Measurements from ENCODE around the gene FN1. TPM values are rescaled to one million over a fixed set of nuclear protein-coding genes. Genes with fewer than 3 reads are reported as not detected.
A peak's percentile ranks its signal among the peaks of the same experiment; 100 is the strongest.

The FN1 gene
- 3,754 TPM for polyA plus RNA-seq (2013, experiment 1 of 2)
- polyA plus RNA-seq (2013, experiment 2 of 2) = 2,957 TPM

DNA sequence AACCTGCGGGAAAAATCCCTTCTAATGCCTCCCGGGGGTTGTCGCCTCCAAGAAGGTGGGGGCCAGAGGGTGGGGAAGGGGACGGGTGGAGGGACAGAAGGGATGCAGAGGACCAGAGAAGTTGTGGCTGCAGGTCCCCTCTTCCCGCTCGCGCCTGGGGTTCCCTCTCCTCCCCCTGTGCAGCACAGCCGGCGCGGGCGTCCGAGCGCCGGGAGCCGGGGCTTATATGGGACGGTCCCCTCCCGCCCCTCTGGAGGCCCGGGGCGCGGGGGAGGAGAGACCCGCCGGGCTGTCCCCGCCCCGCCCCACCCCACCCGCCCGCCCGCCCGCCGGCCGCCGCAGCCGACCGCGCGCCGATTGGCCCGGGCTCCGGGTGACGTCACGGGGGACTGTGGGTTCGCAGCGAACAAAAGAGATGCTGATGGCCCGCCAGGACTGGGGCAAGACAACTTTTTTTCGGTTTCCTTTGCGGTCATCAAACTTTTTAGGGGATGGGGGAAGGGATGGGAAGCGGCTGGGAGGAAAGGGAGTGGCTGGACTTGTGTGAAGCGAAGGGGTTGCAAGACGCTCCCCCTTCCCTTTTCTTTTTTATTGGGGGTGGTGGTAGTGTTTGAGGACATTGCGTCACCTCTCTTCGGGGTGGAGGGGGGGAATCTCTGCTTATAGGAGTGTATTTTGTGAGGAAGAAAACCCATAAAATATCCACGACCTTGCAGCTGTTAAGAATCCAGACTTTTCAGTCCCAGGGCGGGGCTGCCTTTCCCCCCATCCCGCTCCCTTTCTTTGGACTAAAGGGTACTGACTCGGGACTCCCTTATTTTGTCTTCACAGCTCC lies at the start of gene FN1:
TSS of gene FN1 (minus strand) at position 199 of the 835 bp plus-strand sequence. CDS start 266 bp downstream, outside the sequence.
- no peaks in the 10 kb centered on the region for H3K9me3 ChIP-seq (ENCODE audit: control insufficient read depth, low read length)
- peak within 1 kb of the TSS; percentile 91 for H3K4me3 ChIP-seq (ENCODE audit: extremely low read depth, insufficient read depth, low read length, poor library complexity, severe bottlenecking)
- peaks cover 38% of the 10 kb centered on the region for H3K36me3 ChIP-seq (ENCODE audit: control insufficient read depth, insufficient read depth, low read length)
- peaks cover 24% of the 10 kb centered on the region for H3K4me1 ChIP-seq (ENCODE audit: control insufficient read depth, insufficient read depth, low read length, poor library complexity, severe bottlenecking)
- peak within 1 kb of the TSS; percentile 99 for H3K27ac ChIP-seq (ENCODE audit: low read depth, low read length, severe bottlenecking)
- 0% methylated on average over 21 to 23 of the region's 54 CpGs for WGBS, 2 experiments (ENCODE audit: insufficient coverage in 2 of 2)

DNA sequence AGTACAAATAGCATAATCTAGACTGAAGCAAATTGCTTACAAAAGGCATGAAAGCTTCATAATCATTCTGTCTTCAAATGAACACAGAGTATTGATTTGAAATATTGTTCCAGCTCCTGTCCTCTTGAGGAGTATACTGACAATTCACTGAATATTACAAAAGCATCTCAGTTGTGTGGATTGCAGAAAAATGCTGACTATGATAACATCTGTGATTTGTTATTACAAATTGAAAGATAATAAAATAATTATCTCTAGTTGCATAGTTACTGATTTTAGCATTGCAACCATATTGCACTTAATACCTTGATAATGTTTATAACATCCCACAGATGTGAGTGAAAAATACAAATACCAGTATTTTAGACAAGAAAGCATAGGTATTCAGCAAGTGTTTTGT lies 49.2 kb upstream of the FN1 start:
- H3K4me1 ChIP-seq (ENCODE audit: control insufficient read depth, insufficient read depth, low read length, poor library complexity, severe bottlenecking) = peaks cover 3% of the 10 kb centered on the region

DNA sequence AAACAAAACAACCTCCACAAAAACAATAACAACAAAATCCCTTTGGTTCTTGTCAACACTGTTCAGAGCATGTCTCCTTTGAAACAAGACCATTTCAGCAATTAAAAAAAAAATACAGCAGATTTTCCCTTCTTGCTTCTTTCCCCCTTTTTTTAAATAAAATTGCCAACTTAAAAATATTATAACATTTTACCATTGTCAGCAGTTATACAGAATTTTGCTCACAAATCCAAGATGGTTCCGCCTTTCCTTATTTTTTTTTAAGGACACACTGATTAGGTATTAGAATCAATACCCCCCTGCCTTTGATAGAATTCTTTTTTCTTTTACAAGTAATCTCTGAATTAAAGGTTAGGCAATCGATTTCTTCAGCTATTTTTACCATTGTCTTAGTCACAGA lies 48.7 kb upstream of the FN1 start:
- no CpG with 5 or more reads among the region's 2 CpGs for WGBS, 2 experiments (ENCODE audit: insufficient coverage in 2 of 2)
- H3K27ac ChIP-seq (ENCODE audit: low read depth, low read length, severe bottlenecking) = no peak overlapping the region
- no peaks in the 10 kb centered on the region for H3K36me3 ChIP-seq (ENCODE audit: control insufficient read depth, insufficient read depth, low read length)
- H3K4me1 ChIP-seq (ENCODE audit: control insufficient read depth, insufficient read depth, low read length, poor library complexity, severe bottlenecking) = peaks cover 4% of the 10 kb centered on the region
- no peaks in the 10 kb centered on the region for H3K9me3 ChIP-seq (ENCODE audit: control insufficient read depth, low read length)
- H3K4me3 ChIP-seq (ENCODE audit: extremely low read depth, insufficient read depth, low read length, poor library complexity, severe bottlenecking) = no peak overlapping the region

More for the DNA sequence above, 49.2 kb upstream of the FN1 start:
- Histone ChIP-seq H3K36me3 (ENCODE audit: control insufficient read depth, insufficient read depth, low read length) (no peaks in the 10 kb centered on the region), H3K4me3 (ENCODE audit: extremely low read depth, insufficient read depth, low read length, poor library complexity, severe bottlenecking) (no peak overlapping the region), H3K9me3 (ENCODE audit: control insufficient read depth, low read length) (no peaks in the 10 kb centered on the region), H3K27ac (ENCODE audit: low read depth, low read length, severe bottlenecking) (no peak overlapping the region)

DNA sequence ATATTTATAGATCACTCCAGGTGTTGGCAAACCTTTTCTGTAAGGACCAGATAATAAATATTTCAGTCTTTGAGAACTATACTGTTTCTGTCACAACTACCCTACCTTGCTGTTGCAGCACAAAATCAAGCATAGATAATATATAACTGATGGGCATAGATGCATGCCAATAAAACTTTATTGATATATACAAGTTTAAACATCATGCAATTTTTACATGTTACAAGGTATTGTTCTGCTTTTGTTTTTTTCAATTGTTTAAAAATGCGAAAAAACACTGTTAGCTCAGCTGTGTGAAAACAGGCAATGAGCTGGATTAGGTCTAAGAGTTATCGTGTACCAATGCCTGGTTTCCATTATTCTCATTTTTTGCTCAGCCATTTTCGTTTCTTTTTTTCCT lies 47.6 kb upstream of the FN1 start:
- H3K4me1 ChIP-seq (ENCODE audit: control insufficient read depth, insufficient read depth, low read length, poor library complexity, severe bottlenecking) = peaks cover 6% of the 10 kb centered on the region
- H3K36me3 ChIP-seq (ENCODE audit: control insufficient read depth, insufficient read depth, low read length) = no peaks in the 10 kb centered on the region
- WGBS, 2 experiments (ENCODE audit: insufficient coverage in 2 of 2) = 77 to 88% methylated on average over 2 of the region's 3 CpGs
- no peak overlapping the region for H3K27ac ChIP-seq (ENCODE audit: low read depth, low read length, severe bottlenecking)
- no peaks in the 10 kb centered on the region for H3K9me3 ChIP-seq (ENCODE audit: control insufficient read depth, low read length)
- H3K4me3 ChIP-seq (ENCODE audit: extremely low read depth, insufficient read depth, low read length, poor library complexity, severe bottlenecking) = no peak overlapping the region

DNA sequence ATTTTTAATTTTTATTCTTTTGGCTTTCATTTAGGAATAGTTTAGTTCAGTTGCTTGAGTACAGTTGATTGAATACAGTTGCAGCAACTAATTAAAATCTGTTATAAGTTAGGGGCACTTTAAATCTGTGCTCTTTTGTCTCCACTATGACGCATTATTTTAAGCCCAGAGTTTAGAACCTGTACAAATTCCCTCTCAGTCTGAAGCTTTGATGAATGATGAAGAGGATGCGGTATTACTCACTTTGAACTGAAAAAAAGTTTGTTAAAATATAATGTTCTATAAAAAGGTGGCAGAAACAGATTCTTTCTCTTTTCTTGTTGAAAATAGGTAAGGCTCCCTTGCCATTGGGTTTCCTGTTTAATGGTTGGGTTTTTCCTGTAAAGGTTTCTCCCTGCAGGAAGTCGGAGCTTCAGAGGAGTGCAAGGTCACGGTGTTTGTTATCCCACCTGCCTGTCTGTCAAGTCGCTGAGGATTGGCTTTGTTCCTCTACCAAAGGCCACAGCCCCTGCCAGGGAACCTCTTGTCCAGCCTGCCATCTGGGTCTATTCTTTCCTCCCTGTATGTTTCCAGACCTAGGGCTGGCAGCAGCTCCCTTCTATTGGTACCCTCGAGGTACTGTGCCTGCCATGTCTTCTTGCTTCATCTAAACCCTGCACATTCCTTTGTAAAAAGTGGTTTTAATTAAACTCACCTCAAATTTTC lies 43.8 kb upstream of the FN1 start:
- no peaks in the 10 kb centered on the region for H3K9me3 ChIP-seq (ENCODE audit: control insufficient read depth, low read length)
- no peak overlapping the region for H3K27ac ChIP-seq (ENCODE audit: low read depth, low read length, severe bottlenecking)
- no peaks in the 10 kb centered on the region for H3K36me3 ChIP-seq (ENCODE audit: control insufficient read depth, insufficient read depth, low read length)
- WGBS, 2 experiments (ENCODE audit: insufficient coverage in 2 of 2) = 67% methylated on average over 3 to 5 of the region's 6 CpGs
- H3K4me3 ChIP-seq (ENCODE audit: extremely low read depth, insufficient read depth, low read length, poor library complexity, severe bottlenecking) = no peak overlapping the region
- peaks cover 6% of the 10 kb centered on the region for H3K4me1 ChIP-seq (ENCODE audit: control insufficient read depth, insufficient read depth, low read length, poor library complexity, severe bottlenecking)

DNA sequence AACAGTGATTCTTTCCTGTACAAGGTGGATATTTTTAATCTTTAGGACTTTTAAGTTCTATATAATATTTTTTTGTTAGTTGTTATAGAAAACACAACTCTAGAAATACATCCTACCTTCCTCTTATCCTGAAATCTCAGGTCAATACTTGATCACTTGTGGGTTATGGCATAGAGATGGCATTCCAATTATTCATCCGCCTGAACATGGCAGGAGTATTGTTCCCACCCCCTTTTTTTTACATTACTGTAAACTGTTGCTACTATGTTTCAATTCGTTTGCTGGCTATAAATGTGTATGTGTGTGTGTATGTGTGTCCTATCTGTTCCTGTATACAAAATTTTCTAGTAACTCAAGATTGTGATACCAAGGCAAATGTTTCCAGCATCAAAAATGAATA lies 43.3 kb upstream of the FN1 start:
- Histone ChIP-seq H3K9me3 (ENCODE audit: control insufficient read depth, low read length) (no peaks in the 10 kb centered on the region), H3K4me3 (ENCODE audit: extremely low read depth, insufficient read depth, low read length, poor library complexity, severe bottlenecking) (no peak overlapping the region), H3K4me1 (ENCODE audit: control insufficient read depth, insufficient read depth, low read length, poor library complexity, severe bottlenecking) (peaks cover 6% of the 10 kb centered on the region), H3K36me3 (ENCODE audit: control insufficient read depth, insufficient read depth, low read length) (no peaks in the 10 kb centered on the region), H3K27ac (ENCODE audit: low read depth, low read length, severe bottlenecking) (no peak overlapping the region)
- no CpG with 5 or more reads among the region's 2 CpGs for WGBS, 2 experiments (ENCODE audit: insufficient coverage in 2 of 2)

DNA sequence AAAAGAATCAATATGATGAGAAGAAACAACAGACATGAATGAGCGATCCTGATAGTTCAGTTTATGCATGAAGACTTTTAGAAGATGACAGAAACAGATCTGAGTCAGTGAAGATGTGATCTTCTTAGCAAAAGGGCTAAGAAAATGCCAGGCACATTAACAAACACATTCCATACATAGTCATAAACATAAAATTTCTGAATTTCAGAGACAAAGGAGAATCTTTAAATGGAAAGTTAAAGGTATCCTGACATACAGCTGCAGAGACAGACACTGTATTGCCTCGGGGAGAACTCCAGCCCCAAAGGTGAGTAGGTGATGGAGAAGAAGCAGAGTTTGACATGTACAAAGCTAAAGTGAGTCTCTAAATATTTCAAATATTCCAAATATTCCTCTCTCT lies 40.6 kb upstream of the FN1 start:
- no peak overlapping the region for H3K4me3 ChIP-seq (ENCODE audit: extremely low read depth, insufficient read depth, low read length, poor library complexity, severe bottlenecking)
- no peaks in the 10 kb centered on the region for H3K9me3 ChIP-seq (ENCODE audit: control insufficient read depth, low read length)
- H3K4me1 ChIP-seq (ENCODE audit: control insufficient read depth, insufficient read depth, low read length, poor library complexity, severe bottlenecking) = peaks cover 6% of the 10 kb centered on the region
- H3K36me3 ChIP-seq (ENCODE audit: control insufficient read depth, insufficient read depth, low read length) = no peaks in the 10 kb centered on the region
- H3K27ac ChIP-seq (ENCODE audit: low read depth, low read length, severe bottlenecking) = no peak overlapping the region
- WGBS, 2 experiments (ENCODE audit: insufficient coverage in 2 of 2) = 63% methylated on average over 1 of the region's 2 CpGs; no CpG with 5 or more reads in 1 of the 2 experiments

DNA sequence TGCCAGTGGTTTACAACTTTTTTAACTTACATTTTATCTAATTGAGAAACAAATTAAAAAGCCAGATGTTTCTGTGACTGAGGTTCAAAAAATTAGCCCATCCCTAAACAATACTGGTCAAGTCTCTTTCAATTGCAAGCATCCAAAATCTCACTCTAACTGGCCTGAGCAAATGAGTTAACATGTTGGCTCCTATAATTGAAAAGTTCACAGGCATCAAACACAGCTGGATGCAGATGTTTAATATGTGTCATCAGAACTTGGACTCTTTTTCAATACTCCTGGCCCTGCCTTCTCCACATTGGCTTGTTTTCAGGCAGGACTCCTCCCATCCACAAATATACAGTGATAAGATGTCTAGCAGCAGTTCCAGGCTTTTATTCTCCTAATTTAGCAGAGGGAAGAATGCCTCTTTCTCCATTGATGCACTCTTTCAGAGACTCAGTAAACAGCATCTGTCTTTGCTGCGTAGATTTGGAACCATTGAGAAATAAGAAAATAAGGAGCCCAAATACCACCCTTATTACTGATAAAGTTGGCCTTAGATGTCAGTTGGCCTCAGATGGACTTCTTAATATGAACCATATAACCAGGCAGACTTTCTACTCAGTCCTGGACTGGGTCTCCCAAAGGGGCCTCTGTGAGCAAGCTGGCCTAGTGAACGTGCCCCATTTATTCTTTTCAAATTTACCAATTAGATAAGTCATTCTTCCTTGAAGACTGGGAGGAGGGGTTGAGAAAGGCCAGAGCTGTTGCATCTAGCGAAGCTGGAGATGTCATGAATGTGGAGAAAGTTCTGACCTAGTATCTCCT lies 30.4 kb upstream of the FN1 start:
- Histone ChIP-seq H3K4me1 (ENCODE audit: control insufficient read depth, insufficient read depth, low read length, poor library complexity, severe bottlenecking) (peaks cover 18% of the 10 kb centered on the region), H3K4me3 (ENCODE audit: extremely low read depth, insufficient read depth, low read length, poor library complexity, severe bottlenecking) (no peak overlapping the region), H3K9me3 (ENCODE audit: control insufficient read depth, low read length) (no peaks in the 10 kb centered on the region), H3K36me3 (ENCODE audit: control insufficient read depth, insufficient read depth, low read length) (no peaks in the 10 kb centered on the region), H3K27ac (ENCODE audit: low read depth, low read length, severe bottlenecking) (no peak overlapping the region)
- WGBS, 2 experiments (ENCODE audit: insufficient coverage in 2 of 2) = 100% methylated on average over 1 of the region's 3 CpGs; no CpG with 5 or more reads in 1 of the 2 experiments

DNA sequence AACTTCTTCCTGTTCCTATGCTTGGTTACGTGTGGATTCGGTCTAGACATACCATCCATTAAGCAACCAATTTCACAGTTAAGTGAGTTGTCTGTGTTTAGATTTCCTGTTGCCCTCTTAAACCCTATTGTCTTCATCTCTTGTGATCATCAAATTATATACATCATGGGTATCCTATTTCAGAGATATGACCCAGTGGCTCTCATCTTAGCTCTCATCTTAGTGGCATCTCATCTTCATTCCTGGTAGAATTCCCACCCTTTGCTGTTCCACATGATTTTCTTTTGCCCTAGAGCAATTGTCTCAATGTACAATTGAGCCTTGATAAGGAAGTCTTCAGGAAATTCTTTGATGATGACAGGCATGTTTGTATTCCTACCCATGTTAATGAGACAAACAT lies 29.4 kb upstream of the FN1 start:
- H3K36me3 ChIP-seq (ENCODE audit: control insufficient read depth, insufficient read depth, low read length) = no peaks in the 10 kb centered on the region
- no CpG with 5 or more reads among the region's 2 CpGs for WGBS, 2 experiments (ENCODE audit: insufficient coverage in 2 of 2)
- H3K4me1 ChIP-seq (ENCODE audit: control insufficient read depth, insufficient read depth, low read length, poor library complexity, severe bottlenecking) = peaks cover 29% of the 10 kb centered on the region

DNA sequence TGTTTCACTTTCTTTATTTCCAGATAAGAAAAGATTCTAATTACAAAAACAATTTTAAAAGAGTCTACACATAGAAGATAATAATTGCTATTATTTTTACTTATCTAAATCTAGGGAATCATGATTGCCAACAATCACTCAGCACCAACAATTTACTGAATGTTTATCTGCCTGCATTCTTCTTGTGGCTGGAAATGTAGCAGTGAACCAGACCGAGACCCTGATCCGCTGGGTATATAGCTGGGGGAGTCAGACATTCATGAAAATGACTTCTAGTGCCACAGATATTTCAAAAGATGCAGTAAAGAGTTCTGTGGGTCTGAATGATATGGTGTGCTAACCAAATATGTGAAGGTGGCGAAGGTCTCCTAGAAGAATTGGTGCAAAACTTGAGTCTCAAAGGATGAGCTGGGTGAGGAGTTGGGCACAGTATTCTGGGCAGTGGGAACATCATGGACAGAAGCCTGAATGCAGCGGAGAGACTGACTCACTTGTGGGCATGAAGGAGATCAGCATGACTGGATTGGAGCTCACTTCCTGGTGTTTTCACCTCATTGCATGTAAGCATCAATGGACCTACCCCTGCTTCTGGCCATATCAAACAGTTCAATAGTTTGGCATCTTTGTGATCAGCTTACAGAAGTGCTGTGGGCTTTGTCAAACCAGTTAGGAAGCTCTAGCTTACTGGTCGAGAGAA lies 26.1 kb upstream of the FN1 start:
- H3K9me3 ChIP-seq (ENCODE audit: control insufficient read depth, low read length) = no peaks in the 10 kb centered on the region
- H3K4me3 ChIP-seq (ENCODE audit: extremely low read depth, insufficient read depth, low read length, poor library complexity, severe bottlenecking) = no peak overlapping the region
- H3K4me1 ChIP-seq (ENCODE audit: control insufficient read depth, insufficient read depth, low read length, poor library complexity, severe bottlenecking) = peaks cover 35% of the 10 kb centered on the region
- no peak overlapping the region for H3K27ac ChIP-seq (ENCODE audit: low read depth, low read length, severe bottlenecking)
- WGBS, 2 experiments (ENCODE audit: insufficient coverage in 2 of 2) = 93 to 98% methylated on average over 3 to 5 of the region's 5 CpGs
- H3K36me3 ChIP-seq (ENCODE audit: control insufficient read depth, insufficient read depth, low read length) = no peaks in the 10 kb centered on the region

More for the DNA sequence above, 29.4 kb upstream of the FN1 start:
- Histone ChIP-seq H3K9me3 (ENCODE audit: control insufficient read depth, low read length) (no peaks in the 10 kb centered on the region), H3K27ac (ENCODE audit: low read depth, low read length, severe bottlenecking) (no peak overlapping the region), H3K4me3 (ENCODE audit: extremely low read depth, insufficient read depth, low read length, poor library complexity, severe bottlenecking) (no peak overlapping the region)

All from mesodermal cell (in vitro differentiated cells).